HepG2 (cell line): ENCODE data around the gene ASGR1.

Experiments
- CREB1 ChIP-seq, 2 experiments: fragments of 450-650 bp in 1 of 2; IDR thresholded peaks; 2 replicates each; pipeline ENCODE4 v1.6.1; 2016 to 2017; ENCODE audit warnings: control low read depth in 1 of 2, mild to moderate bottlenecking in 1 of 2, missing compliant biosample characterization in 1 of 2, missing genetic modification characterization in 1 of 2
- CTCF ChIP-seq: sonication (generic); formaldehyde crosslinking; IDR thresholded peaks from 2 replicates; pipeline ENCODE4 v1.5.0; 2020; ENCODE audit warnings: mild to moderate bottlenecking, missing genetic modification reagents, moderate library complexity
- EZH2 ChIP-seq: conservative IDR thresholded peaks from 2 replicates; pipeline ENCODE4 v1.6.1; 2012; ENCODE audit warnings: mild to moderate bottlenecking, low read depth, low read length, moderate library complexity
- FOXP4 ChIP-seq: sonication (generic); formaldehyde crosslinking; IDR thresholded peaks from 2 replicates; pipeline ENCODE4 v1.4.0; 2020; ENCODE audit warnings: missing genetic modification reagents
- ZNF317 ChIP-seq: sonication (generic); formaldehyde crosslinking; IDR thresholded peaks from 2 replicates; pipeline ENCODE4 v1.5.0; 2020; ENCODE audit warnings: mild to moderate bottlenecking, missing genetic modification reagents
- ZNF432 ChIP-seq: sonication (generic); formaldehyde crosslinking; IDR thresholded peaks from 2 replicates; pipeline ENCODE4 v1.5.0; 2020; ENCODE audit warnings: missing genetic modification reagents, mild to moderate bottlenecking, borderline replicate concordance

DNA sequence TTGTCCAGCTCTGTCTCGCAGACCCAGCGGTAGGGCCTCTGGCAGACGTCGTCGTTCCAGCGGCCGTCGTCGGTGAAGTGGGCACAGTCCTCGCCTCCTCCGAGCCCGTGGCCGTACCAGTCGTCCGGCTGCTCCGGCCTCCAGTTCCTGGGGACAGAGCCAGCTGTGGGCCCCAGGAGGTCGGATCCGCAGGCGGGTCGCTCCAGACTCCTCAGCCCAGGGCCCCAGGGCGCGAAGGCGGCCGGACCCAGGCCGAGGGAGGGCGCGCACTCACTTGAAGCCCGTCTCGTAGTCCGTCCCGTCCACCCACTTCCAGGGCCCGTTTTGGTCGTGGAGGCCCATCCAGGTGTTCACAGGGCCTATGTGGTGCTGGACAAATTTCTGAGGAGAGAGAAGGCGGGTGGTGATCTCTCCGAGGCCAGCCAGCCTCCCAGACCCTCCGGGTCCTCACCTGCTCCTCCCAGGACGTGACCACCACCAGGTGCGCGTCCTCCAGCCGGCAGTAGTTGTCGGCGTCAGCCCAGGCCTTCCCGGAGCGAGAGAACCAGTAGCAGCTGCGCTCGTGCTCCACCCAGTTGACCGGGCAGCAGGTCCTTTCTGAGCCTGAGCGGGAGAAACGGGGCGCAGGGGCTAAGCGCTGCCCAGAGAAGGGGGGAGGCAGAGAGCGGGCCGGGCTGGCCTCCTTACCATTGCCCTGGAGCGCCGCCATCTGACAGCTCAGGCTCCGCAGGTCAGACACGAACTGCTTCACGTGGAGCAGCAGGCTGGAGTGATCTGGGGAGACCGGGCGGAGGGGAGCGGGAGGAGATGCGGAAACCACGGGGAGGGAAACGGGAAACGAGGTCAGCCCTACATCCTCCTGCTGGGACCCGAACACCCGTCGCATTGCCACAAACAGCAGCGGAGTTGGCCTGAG lies 5.2 kb downstream of the ASGR1 start:
- TF ChIP-seq ZNF432 (CRISPR knock-in tag) (no peak), CTCF (no peak), FOXP4 (CRISPR knock-in tag) (no peak), CREB1 (IDR thresholded peaks at IDR 0.05) (no peak), CREB1 (CRISPR knock-in tag; IDR thresholded peaks at IDR 0.05) (no peak), ZNF317 (CRISPR knock-in tag) (no peak), EZH2 (no peak)
